ENCODE measurements around the gene RBM23.

DNA sequence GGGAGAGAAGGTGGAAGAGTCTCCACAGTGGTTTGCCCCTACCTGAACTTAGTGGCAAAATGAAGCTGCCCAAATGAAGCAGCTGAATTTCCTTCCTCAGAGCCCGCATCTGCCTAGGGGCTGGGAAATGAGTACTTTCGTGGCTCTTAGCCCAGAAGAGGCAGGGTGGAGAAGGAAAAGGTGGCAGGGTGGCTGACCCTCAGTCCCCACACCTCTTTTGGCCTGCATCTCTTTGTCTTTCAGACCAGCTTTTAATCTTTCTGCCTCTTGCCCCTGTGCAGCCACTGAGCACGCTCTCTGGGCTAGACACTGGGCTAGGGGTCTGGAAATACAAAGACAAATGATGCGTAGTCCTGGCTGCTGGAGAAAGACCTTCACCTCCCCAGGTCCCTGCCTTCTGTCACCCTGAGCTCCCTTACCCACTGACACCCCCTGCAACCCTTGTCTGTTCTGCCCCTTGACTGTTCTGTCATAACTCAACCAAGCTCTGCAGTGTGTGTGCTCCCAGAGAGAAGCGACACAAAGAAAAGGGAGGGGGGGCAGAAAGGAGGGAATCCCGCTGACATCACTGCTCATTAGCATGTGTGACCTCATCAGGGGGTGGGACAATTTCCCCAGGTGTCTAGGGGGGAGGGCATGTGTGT, 36.3 kb downstream of the RBM23 start:
- TF ChIP-seq, protein P1, sequence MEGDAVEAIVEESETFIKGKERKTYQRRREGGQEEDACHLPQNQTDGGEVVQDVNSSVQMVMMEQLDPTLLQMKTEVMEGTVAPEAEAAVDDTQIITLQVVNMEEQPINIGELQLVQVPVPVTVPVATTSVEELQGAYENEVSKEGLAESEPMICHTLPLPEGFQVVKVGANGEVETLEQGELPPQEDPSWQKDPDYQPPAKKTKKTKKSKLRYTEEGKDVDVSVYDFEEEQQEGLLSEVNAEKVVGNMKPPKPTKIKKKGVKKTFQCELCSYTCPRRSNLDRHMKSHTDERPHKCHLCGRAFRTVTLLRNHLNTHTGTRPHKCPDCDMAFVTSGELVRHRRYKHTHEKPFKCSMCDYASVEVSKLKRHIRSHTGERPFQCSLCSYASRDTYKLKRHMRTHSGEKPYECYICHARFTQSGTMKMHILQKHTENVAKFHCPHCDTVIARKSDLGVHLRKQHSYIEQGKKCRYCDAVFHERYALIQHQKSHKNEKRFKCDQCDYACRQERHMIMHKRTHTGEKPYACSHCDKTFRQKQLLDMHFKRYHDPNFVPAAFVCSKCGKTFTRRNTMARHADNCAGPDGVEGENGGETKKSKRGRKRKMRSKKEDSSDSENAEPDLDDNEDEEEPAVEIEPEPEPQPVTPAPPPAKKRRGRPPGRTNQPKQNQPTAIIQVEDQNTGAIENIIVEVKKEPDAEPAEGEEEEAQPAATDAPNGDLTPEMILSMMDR (IDR thresholded peaks at IDR 0.05) = no peak
- no peak for TF ChIP-seq POLR2A (IDR thresholded peaks at IDR 0.05)

Measured in uterus (tissue), 2 donors.